HepG2 (cell line): ENCODE results near the gene RTL5. TPM values are rescaled to one million over a fixed set of nuclear protein-coding genes. Genes with fewer than 3 reads are reported as not detected.

ENCODE experiments used
- ATAC-seq: fragments of 200-7000 bp; cut with Tn5 transposase; 3 replicates; pipeline ENCODE4 v1.9.1; 2020; ENCODE audit warnings: mild to moderate bottlenecking, moderate library complexity
- BruUV-seq: library from RNA; stranded (reverse); fragments of 400-500 nt; replicated peaks from 2 replicates; lab custom pipeline; 2021; lab: Mats Ljungman, UMichigan
- CTCF ChIA-PET: fragments of 300-600 bp; formaldehyde crosslinking; extraction: SDS; loops from one replicate; lab custom pipeline; 2021; ENCODE audit warnings: low total read pairs, inconsistent platforms, low intra/inter-chr PET ratio; lab: Yijun Ruan, JAX
- POLR2A ChIA-PET: fragments of 350-600 bp; sonication (Branson Sonifier 250); formaldehyde crosslinking; loops from one replicate; lab custom pipeline; 2020; ENCODE audit warnings: antibody characterized with exemption, inconsistent platforms; lab: Yijun Ruan, JAX
- DNase-seq: peaks from one replicate; pipeline ENCODE4 v3.0.0-alpha.2; 2015; ENCODE audit warnings: low spot score
- FAIRE-seq: peaks from 3 replicates; lab custom pipeline; 2011; peaks lifted over from hg19 to GRCh38; lab: Jason Lieb, UNC
- H2AFZ ChIP-seq: one replicate; pipeline ENCODE4 v1.6.1; 2011; ENCODE audit warnings: low read length, inconsistent platforms
- H3K27ac ChIP-seq: fragments of 300-600 bp; 3 replicates; pipeline ENCODE4 v1.8.0; 2011; ENCODE audit warnings: mixed run types, mild to moderate bottlenecking, mixed read lengths, low read length, inconsistent platforms; ENCODE audit not compliant: insufficient read depth; ENCODE audit errors: extremely low read length
- H3K27me3 ChIP-seq, 2 experiments: fragments of 200-600 bp in 1 of 2; 2 replicates in 1 of 2; 3 replicates in 1 of 2; pipeline versions ENCODE4 v1.6.0 to v1.8.0; 2011; ENCODE audit warnings: low read length in 2 of 2, mild to moderate bottlenecking in 2 of 2, moderate library complexity in 2 of 2, inconsistent platforms in 1 of 2; ENCODE audit not compliant: insufficient read depth in 2 of 2, control insufficient read depth in 1 of 2
- H3K36me3 ChIP-seq, 2 experiments: fragments of 200-600 bp in 1 of 2; replicated peaks in 1 of 2; 2 replicates in 1 of 2; 3 replicates in 1 of 2; pipeline versions ENCODE4 v1.5.1 to v1.8.0; 2011; ENCODE audit warnings: low read length in 2 of 2, inconsistent platforms in 1 of 2; ENCODE audit not compliant: insufficient read depth in 2 of 2, control insufficient read depth in 1 of 2
- H3K4me1 ChIP-seq: 2 replicates; pipeline ENCODE4 v1.5.1; 2012; ENCODE audit warnings: low read length, inconsistent platforms; ENCODE audit not compliant: insufficient read depth
- H3K4me2 ChIP-seq: 2 replicates; pipeline ENCODE4 v1.6.0; 2011; ENCODE audit warnings: low read depth, low read length, inconsistent platforms
- H3K4me3 ChIP-seq, 3 experiments: fragments of 200-600 bp in 1 of 3; sonication (generic), shearing (Covaris generic) in 1 of 3; replicated peaks in 1 of 3; 2 replicates each; pipeline ENCODE4 v1.5.1; 2011 to 2016; ENCODE audit warnings: low read length in 3 of 3, inconsistent platforms in 2 of 3, low read depth in 2 of 3, mild to moderate bottlenecking in 2 of 3, control low read depth in 1 of 3, mixed read lengths in 1 of 3; ENCODE audit not compliant: insufficient read depth in 1 of 3
- H3K79me2 ChIP-seq: one replicate; pipeline ENCODE4 v1.6.1; 2011; ENCODE audit warnings: low read length, inconsistent platforms; ENCODE audit not compliant: insufficient read depth
- H3K9ac ChIP-seq: 2 replicates; pipeline ENCODE4 v1.6.0; 2011; ENCODE audit warnings: mild to moderate bottlenecking, low read depth, low read length, inconsistent platforms; ENCODE audit not compliant: insufficient read depth
- H3K9me3 ChIP-seq: 2 replicates; pipeline ENCODE4 v1.5.1; 2012; ENCODE audit warnings: mild to moderate bottlenecking, low read length
- H4K20me1 ChIP-seq: 2 replicates; pipeline ENCODE4 v1.6.0; 2011; ENCODE audit warnings: inconsistent platforms, mild to moderate bottlenecking, low read length, moderate library complexity; ENCODE audit not compliant: insufficient read depth
- FLYWCH1 ChIP-seq: sonication (generic); formaldehyde crosslinking; IDR thresholded peaks from 2 replicates; pipeline ENCODE4 v1.8.1; 2023; ENCODE audit warnings: mild to moderate bottlenecking, missing genetic modification reagents
- NFE2 ChIP-seq: sonication (generic); formaldehyde crosslinking; IDR thresholded peaks from 2 replicates; pipeline ENCODE4 v1.4.0; 2020; ENCODE audit warnings: missing genetic modification reagents
- U2AF1 ChIP-seq: fragments of 200-400 bp; formaldehyde crosslinking; optimal IDR thresholded peaks from 2 replicates; pipeline ENCODE3; 2017; ENCODE audit warnings: mild to moderate bottlenecking, low read depth, low read length
- WGBS: methylation state at CpG from one replicate; pipeline ENCODE4 v1.1.6; 2017; ENCODE audit warnings: low lambda C conversion rate; 5-methylcytosine and 5-hydroxymethylcytosine counted together
- in situ Hi-C: cut with HindIII; loops from 2 replicates; pipeline ENCODE4 v1.10.0; 2017; ENCODE audit warnings: low pct_unique_long_range_greater_than_20kb; ENCODE audit not compliant: extremely low pct_ligation_motif_present
- intact Hi-C: fragments of 100-400 bp; cut with micrococcal nuclease; formaldehyde crosslinking; loops from one replicate; pipeline ENCODE4 v1.10.0; 2022; ENCODE audit not compliant: unreplicated experiment
- polyA plus RNA-seq, 8 experiments: library from polyadenylated mRNA; depleted of rRNA in 3 of 8; stranded (reverse) in 7 of 8; unstranded in 1 of 8; fragments of >200 nt; fragmentation: Illumina TruSeq in 4 of 8; extraction: Trizol in 4 of 8; gene quantifications; 2 replicates each; pipeline versions ENCODE4 v1.2.1 to v1.2.3, GENCODE V29; 2011 to 2016; ENCODE audit warnings: low read depth in 4 of 8, missing spikeins in 1 of 8, mixed read lengths in 1 of 8; ENCODE audit not compliant: insufficient read depth in 1 of 8
- total RNA-seq, 5 experiments: library from RNA; depleted of rRNA; stranded (reverse); fragments of >200 nt; fragmentation: Illumina TruSeq; extraction: Trizol; gene quantifications; 2 replicates each; pipeline ENCODE4 v1.2.3, GENCODE V29; 2016; ENCODE audit warnings: low read depth in 1 of 5
- TF ChIP-seq, protein P1 (sequence below): sonication (generic); formaldehyde crosslinking; IDR thresholded peaks from 2 replicates; pipeline ENCODE4 v1.4.0; 2020; ENCODE audit warnings: mild to moderate bottlenecking, missing genetic modification reagents, borderline replicate concordance
- TF ChIP-seq, protein P2 (sequence below): sonication (generic); formaldehyde crosslinking; IDR thresholded peaks from 2 replicates; pipeline ENCODE4 v1.4.0; 2020; ENCODE audit warnings: mild to moderate bottlenecking, missing genetic modification reagents
- TF ChIP-seq, protein P3 (sequence below): sonication (generic); formaldehyde crosslinking; IDR thresholded peaks from 2 replicates; pipeline ENCODE4 v1.9.0; 2021; ENCODE audit warnings: missing genetic modification reagents, mild to moderate bottlenecking, borderline replicate concordance

RTL5 gene
- total and polyA plus RNA-seq, 2 of the 13 experiments (the other 11 are each of a cell fraction or from before 2014, with no cell fraction given) = not detected

DNA sequence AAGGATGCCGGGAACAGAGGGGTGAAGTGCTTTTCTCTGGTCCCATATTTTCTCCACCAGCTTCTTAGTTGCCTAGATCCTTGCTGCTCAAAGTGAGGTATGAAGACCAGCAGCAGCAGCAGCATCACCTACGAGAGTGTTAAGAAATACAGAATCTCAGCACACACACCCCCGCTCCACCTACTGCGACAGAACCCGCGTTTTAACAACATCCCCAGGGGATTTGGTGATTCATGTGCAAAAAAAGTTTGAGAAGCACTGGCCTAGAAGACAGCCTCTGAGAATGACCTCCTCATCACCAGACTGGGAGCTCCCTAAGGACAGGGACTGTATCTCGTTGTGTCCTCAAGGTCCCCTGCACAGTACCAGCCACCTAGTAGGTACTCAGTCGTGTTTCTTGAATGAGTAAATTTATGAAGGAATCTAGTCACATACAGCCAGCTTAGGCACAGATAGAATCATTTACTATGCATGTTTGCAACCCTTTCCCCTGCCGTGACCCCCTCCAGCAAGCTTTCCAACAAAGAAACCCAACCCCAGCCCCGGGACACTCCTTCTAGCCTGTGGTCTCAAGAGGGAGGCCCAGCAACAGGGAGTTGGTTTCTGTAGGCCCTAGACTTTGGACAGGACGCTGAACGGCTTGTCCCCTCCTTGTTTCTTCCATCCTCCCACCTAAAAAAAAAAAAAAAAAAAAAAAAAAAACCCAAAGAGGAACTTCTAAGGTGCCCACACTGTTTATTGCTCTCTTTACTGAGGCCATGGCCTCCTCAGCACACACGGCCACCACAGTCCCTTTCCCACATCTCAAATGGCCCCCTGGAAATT, 21.5 kb downstream of the RTL5 start:
- Histone ChIP-seq H3K9me3 (no peaks in the 10 kb centered on the region), H3K27ac (no peak overlapping the region), H3K4me2 (no peak overlapping the region), H4K20me1 (no peaks in the 10 kb centered on the region), H3K9ac (no peak overlapping the region), H3K27me3 (no peaks in the 10 kb centered on the region), H3K36me3 (no peaks in the 10 kb centered on the region), H3K4me3 (no peak overlapping the region), H3K4me1 (no peaks in the 10 kb centered on the region), H3K79me2 (no peaks in the 10 kb centered on the region), H2AFZ (no peak overlapping the region)
- POLR2A ChIA-PET = no interaction called here
- no peak for FAIRE-seq
- TF ChIP-seq, protein P1, sequence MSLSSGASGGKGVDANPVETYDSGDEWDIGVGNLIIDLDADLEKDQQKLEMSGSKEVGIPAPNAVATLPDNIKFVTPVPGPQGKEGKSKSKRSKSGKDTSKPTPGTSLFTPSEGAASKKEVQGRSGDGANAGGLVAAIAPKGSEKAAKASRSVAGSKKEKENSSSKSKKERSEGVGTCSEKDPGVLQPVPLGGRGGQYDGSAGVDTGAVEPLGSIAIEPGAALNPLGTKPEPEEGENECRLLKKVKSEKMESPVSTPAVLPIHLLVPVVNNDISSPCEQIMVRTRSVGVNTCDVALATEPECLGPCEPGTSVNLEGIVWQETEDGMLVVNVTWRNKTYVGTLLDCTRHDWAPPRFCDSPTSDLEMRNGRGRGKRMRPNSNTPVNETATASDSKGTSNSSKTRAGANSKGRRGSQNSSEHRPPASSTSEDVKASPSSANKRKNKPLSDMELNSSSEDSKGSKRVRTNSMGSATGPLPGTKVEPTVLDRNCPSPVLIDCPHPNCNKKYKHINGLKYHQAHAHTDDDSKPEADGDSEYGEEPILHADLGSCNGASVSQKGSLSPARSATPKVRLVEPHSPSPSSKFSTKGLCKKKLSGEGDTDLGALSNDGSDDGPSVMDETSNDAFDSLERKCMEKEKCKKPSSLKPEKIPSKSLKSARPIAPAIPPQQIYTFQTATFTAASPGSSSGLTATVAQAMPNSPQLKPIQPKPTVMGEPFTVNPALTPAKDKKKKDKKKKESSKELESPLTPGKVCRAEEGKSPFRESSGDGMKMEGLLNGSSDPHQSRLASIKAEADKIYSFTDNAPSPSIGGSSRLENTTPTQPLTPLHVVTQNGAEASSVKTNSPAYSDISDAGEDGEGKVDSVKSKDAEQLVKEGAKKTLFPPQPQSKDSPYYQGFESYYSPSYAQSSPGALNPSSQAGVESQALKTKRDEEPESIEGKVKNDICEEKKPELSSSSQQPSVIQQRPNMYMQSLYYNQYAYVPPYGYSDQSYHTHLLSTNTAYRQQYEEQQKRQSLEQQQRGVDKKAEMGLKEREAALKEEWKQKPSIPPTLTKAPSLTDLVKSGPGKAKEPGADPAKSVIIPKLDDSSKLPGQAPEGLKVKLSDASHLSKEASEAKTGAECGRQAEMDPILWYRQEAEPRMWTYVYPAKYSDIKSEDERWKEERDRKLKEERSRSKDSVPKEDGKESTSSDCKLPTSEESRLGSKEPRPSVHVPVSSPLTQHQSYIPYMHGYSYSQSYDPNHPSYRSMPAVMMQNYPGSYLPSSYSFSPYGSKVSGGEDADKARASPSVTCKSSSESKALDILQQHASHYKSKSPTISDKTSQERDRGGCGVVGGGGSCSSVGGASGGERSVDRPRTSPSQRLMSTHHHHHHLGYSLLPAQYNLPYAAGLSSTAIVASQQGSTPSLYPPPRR = no peak
- TF ChIP-seq FLYWCH1 (CRISPR knock-in tag) (no peak), U2AF1 (no peak), NFE2 (CRISPR knock-in tag) (no peak)
- TF ChIP-seq, protein P2, sequence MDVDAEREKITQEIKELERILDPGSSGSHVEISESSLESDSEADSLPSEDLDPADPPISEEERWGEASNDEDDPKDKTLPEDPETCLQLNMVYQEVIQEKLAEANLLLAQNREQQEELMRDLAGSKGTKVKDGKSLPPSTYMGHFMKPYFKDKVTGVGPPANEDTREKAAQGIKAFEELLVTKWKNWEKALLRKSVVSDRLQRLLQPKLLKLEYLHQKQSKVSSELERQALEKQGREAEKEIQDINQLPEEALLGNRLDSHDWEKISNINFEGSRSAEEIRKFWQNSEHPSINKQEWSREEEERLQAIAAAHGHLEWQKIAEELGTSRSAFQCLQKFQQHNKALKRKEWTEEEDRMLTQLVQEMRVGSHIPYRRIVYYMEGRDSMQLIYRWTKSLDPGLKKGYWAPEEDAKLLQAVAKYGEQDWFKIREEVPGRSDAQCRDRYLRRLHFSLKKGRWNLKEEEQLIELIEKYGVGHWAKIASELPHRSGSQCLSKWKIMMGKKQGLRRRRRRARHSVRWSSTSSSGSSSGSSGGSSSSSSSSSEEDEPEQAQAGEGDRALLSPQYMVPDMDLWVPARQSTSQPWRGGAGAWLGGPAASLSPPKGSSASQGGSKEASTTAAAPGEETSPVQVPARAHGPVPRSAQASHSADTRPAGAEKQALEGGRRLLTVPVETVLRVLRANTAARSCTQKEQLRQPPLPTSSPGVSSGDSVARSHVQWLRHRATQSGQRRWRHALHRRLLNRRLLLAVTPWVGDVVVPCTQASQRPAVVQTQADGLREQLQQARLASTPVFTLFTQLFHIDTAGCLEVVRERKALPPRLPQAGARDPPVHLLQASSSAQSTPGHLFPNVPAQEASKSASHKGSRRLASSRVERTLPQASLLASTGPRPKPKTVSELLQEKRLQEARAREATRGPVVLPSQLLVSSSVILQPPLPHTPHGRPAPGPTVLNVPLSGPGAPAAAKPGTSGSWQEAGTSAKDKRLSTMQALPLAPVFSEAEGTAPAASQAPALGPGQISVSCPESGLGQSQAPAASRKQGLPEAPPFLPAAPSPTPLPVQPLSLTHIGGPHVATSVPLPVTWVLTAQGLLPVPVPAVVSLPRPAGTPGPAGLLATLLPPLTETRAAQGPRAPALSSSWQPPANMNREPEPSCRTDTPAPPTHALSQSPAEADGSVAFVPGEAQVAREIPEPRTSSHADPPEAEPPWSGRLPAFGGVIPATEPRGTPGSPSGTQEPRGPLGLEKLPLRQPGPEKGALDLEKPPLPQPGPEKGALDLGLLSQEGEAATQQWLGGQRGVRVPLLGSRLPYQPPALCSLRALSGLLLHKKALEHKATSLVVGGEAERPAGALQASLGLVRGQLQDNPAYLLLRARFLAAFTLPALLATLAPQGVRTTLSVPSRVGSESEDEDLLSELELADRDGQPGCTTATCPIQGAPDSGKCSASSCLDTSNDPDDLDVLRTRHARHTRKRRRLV (CRISPR knock-in tag) = no peak
- TF ChIP-seq, protein P3, sequence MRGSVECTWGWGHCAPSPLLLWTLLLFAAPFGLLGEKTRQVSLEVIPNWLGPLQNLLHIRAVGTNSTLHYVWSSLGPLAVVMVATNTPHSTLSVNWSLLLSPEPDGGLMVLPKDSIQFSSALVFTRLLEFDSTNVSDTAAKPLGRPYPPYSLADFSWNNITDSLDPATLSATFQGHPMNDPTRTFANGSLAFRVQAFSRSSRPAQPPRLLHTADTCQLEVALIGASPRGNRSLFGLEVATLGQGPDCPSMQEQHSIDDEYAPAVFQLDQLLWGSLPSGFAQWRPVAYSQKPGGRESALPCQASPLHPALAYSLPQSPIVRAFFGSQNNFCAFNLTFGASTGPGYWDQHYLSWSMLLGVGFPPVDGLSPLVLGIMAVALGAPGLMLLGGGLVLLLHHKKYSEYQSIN (CRISPR knock-in tag) = no peak
- CTCF ChIA-PET = no interaction called here
- ATAC-seq = no peak
- in situ Hi-C loops (no loop called here), intact Hi-C loops (no loop called here)
- WGBS = 37% methylated on average over 8 of the region's 13 CpGs
- DNase-seq = no peak
- BruUV-seq = no TSS peak
